Stimulated activated effector memory CD8-positive, alpha-beta T cell treated with anti-CD3 and anti-CD28 coated beads, Interleukin-12 subunit alpha, Interleukin-12 subunit beta, amount 100 ng/mL, for 72 hours (primary cell): ENCODE measurements around the gene PRELP.

Source experiments
- ATAC-seq: fragments of 150-1000 bp; cut with Tn5 transposase; 2 replicates; pipeline ENCODE4 v1.10.0; 2021
- DNase-seq, 2 donors: peaks; one replicate each; pipeline ENCODE4 v3.0.0; 2021 to 2022; ENCODE audit warnings: low spot score in 2 of 2
- H3K27ac Mint-ChIP-seq: one replicate; pipeline ENCODE4 v1.8.0; 2022; ENCODE audit warnings: mild to moderate bottlenecking, mixed read lengths
- H3K36me3 Mint-ChIP-seq: one replicate; pipeline ENCODE4 v1.8.0; 2022; ENCODE audit warnings: mild to moderate bottlenecking, mixed read lengths
- H3K4me1 Mint-ChIP-seq: one replicate; pipeline ENCODE4 v1.8.0; 2022; ENCODE audit warnings: mixed read lengths
- H3K4me3 Mint-ChIP-seq: one replicate; pipeline ENCODE4 v1.8.0; 2022; ENCODE audit warnings: mild to moderate bottlenecking, mixed read lengths
- H3K9me3 Mint-ChIP-seq: one replicate; pipeline ENCODE4 v1.8.0; 2022; ENCODE audit warnings: mixed read lengths

The PRELP gene

GRCh38 chr1:203480084-203480483 lies 4.5 kb downstream of the PRELP start:
- H3K4me3 Mint-ChIP-seq: no peak overlapping the region
- H3K4me1 Mint-ChIP-seq: peaks cover 15% of the 10 kb centered on the region
- DNase-seq (no peak), ATAC-seq (no peak)
- H3K27ac Mint-ChIP-seq: no peak overlapping the region
- H3K36me3 Mint-ChIP-seq: no peaks in the 10 kb centered on the region
- no peaks in the 10 kb centered on the region for H3K9me3 Mint-ChIP-seq

GRCh38 chr1:203480525-203481084 lies 5.0 kb downstream of the PRELP start:
- no peaks in the 10 kb centered on the region for H3K9me3 Mint-ChIP-seq
- no peak overlapping the region for H3K4me3 Mint-ChIP-seq
- H3K36me3 Mint-ChIP-seq: no peaks in the 10 kb centered on the region
- H3K27ac Mint-ChIP-seq: peak overlapping the region; percentile 11
- peak; percentile 82 for ATAC-seq
- DNase-seq: no peak
- peaks cover 15% of the 10 kb centered on the region for H3K4me1 Mint-ChIP-seq

DNA sequence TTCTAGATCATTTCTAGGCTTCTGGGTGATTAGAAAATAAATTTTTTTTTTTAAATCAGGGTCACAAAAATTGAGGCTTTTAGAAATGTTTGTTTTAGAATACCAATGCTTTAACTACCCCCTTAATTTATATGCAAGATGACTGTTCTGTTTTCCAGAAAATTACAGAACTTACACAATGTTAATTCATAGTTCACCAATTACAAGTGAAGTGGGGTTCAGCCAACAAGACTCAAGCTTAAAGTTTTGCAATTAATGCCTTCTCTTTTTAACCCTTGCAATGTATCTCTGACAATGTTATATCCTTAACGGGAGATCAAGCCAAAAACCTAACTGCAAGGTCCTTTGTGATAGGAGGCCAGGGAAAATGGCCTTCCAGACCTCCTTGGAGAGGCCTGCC lies 5.6 kb downstream of the PRELP start:
- DNase-seq: no peak
- H3K27ac Mint-ChIP-seq: no peak overlapping the region
- H3K4me1 Mint-ChIP-seq: peaks cover 15% of the 10 kb centered on the region
- no peaks in the 10 kb centered on the region for H3K9me3 Mint-ChIP-seq
- no peaks in the 10 kb centered on the region for H3K36me3 Mint-ChIP-seq
- no peak for ATAC-seq
- H3K4me3 Mint-ChIP-seq: no peak overlapping the region

DNA sequence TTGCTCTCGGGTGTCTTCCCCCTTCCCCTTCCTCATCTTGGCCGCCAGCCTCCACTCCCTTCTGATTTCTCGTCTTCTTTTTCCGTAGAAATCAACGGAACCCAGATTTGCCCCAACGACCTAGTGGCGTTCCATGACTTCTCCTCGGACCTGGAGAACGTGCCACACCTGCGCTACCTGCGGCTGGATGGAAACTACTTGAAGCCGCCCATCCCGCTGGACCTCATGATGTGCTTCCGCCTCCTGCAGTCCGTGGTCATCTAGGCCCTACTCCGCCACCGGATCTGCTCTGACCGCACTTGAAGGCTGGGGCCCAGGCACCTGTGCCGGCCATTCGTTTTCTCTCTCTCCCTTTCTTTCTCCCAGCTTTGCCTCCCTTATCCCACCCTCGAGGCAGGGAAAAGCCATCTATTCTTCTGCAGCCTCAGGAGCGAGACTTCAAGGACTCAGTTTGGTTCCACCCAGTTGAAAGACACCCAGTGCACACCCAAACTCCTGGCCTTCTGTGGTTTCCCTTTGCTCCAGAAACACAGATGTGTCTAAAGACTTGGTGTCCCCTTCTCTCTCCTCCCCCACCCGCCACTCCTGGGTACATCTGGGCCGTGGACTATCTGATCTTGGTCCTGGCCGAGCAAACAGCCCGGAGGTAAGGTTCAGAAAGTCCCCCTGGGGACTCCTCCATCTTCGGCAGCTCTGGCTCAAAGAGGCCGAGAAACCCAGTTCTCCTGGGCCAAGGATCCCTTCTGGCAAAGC lies 11.2 kb downstream of the PRELP start:
- Mint-ChIP-seq H3K36me3 (peaks cover 3% of the 10 kb centered on the region), H3K4me3 (peak overlapping the region; percentile 72), H3K9me3 (no peaks in the 10 kb centered on the region), H3K27ac (peak overlapping the region; percentile 90), H3K4me1 (peaks cover 8% of the 10 kb centered on the region)
- DNase-seq (no peak), ATAC-seq (peak; percentile 5)

DNA sequence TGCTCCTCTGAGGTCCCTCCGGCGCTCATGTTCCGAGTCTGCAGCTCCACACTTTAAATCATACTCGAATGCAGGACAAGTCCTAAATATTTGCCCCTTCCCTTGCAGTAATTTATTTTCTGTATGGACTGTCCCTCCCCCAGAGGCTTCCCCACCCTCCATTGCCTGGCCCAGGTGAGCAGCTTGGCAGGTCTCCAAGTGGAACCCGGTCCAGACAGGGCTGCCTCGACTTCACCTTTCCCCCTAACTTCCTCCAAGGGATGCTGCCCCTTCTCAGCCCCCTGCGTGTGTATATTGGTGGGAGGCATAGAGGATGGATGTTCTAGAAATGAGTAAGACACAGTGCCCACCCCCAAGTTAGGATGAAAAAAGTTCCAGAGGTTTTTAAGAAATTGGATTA lies 12.9 kb downstream of the PRELP start:
- no peak for DNase-seq
- no peaks in the 10 kb centered on the region for H3K9me3 Mint-ChIP-seq
- ATAC-seq: no peak
- no peak overlapping the region for H3K27ac Mint-ChIP-seq
- peaks cover 6% of the 10 kb centered on the region for H3K36me3 Mint-ChIP-seq
- H3K4me3 Mint-ChIP-seq: peak overlapping the region; percentile 72
- peaks cover 8% of the 10 kb centered on the region for H3K4me1 Mint-ChIP-seq

GRCh38 chr1:203490607-203491006 lies 15.0 kb downstream of the PRELP start:
- Mint-ChIP-seq H3K4me1 (peaks cover 8% of the 10 kb centered on the region), H3K36me3 (peaks cover 6% of the 10 kb centered on the region), H3K27ac (peak overlapping the region; percentile 44), H3K9me3 (no peaks in the 10 kb centered on the region), H3K4me3 (no peak overlapping the region)
- ATAC-seq (no peak), DNase-seq (no peak)

GRCh38 chr1:203491664-203492063 lies 16.1 kb downstream of the PRELP start:
- H3K27ac Mint-ChIP-seq: no peak overlapping the region
- no peak overlapping the region for H3K4me3 Mint-ChIP-seq
- peaks cover 6% of the 10 kb centered on the region for H3K36me3 Mint-ChIP-seq
- DNase-seq (no peak), ATAC-seq (no peak)
- H3K9me3 Mint-ChIP-seq: no peaks in the 10 kb centered on the region
- H3K4me1 Mint-ChIP-seq: peaks cover 8% of the 10 kb centered on the region

- Mint-ChIP-seq H3K27ac (no peak overlapping the region), H3K4me1 (peaks cover 5% of the 10 kb centered on the region), H3K9me3 (no peaks in the 10 kb centered on the region), H3K36me3 (peaks cover 6% of the 10 kb centered on the region), H3K4me3 (no peak overlapping the region)
- ATAC-seq (no peak), DNase-seq (no peak)
Measured at GRCh38 chr1:203492082-203492747, 16.6 kb downstream of the PRELP start.

DNA sequence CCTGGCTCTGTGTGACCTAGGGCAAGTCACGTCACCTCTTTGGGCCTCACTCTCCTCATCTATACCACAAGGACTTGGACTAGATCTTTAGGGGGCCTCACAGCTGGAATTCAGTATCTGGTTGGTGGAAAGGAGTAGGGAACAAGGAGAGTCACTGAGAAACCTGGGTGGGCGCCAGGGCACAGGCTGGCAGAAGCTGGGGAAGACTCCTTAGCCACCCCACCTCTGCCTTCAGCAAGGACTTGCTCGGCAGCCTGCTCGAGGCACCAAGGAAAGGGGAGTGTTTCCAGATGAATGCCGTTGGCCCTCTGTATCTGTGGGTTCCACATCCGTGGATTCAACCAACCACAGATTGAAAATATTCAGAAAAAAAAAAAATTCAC lies 17.1 kb downstream of the PRELP start:
- H3K36me3 Mint-ChIP-seq: peaks cover 6% of the 10 kb centered on the region
- no peaks in the 10 kb centered on the region for H3K9me3 Mint-ChIP-seq
- ATAC-seq (no peak), DNase-seq (no peak)
- no peak overlapping the region for H3K27ac Mint-ChIP-seq
- no peak overlapping the region for H3K4me3 Mint-ChIP-seq
- no peaks in the 10 kb centered on the region for H3K4me1 Mint-ChIP-seq

DNA sequence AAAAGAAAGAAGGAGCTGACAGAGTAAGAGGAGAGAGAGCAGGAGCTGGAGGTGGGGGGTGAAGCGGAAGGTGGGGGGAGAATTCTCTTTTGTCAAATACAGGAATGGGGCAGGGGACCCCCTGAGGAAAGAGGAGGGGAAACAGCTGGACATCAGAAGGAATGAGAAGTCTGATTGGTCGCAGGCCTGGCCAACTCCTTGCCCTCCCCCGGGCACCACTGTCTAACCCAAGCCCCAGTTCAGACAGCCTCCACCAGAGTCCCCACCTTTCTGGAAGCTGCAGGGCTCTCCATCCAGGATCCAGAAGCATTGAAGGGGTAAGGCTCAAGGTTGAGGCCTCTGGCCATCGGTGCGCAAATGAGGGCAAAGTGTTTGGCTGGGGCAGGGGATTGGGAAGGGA lies 18.3 kb downstream of the PRELP start, which contains the start of gene OPTC:
Gene OPTC, plus strand, starts transcription at position 253 of the 400 bp plus-strand sequence. CDS start 1,853 bp downstream, outside the sequence.
- DNase-seq (no peak), ATAC-seq (no peak)
- Mint-ChIP-seq H3K36me3 (peaks cover 6% of the 10 kb centered on the region), H3K9me3 (no peaks in the 10 kb centered on the region), H3K27ac (no peak within 1 kb of the TSS), H3K4me3 (no peak within 1 kb of the TSS), H3K4me1 (no peaks in the 10 kb centered on the region)

DNA sequence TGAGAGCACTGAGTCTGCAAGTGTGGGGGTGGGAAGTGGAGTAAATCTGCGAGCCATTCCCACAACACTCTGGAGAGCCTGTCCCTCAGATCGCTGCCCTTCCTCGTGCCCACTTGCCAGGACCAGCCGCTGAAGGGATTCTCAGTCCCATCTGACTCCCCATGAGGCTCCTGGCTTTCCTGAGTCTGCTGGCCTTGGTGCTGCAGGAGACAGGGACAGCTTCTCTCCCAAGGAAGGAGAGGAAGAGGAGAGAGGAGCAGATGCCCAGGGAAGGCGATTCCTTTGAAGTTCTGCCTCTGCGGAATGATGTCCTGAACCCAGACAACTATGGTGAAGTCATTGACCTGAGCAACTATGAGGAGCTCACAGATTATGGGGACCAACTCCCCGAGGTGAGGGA lies 20.2 kb downstream of the PRELP start:
- no peak overlapping the region for H3K27ac Mint-ChIP-seq
- no peaks in the 10 kb centered on the region for H3K9me3 Mint-ChIP-seq
- H3K4me1 Mint-ChIP-seq: no peaks in the 10 kb centered on the region
- H3K36me3 Mint-ChIP-seq: peaks cover 6% of the 10 kb centered on the region
- no peak for ATAC-seq
- H3K4me3 Mint-ChIP-seq: no peak overlapping the region
- DNase-seq: no peak

DNA sequence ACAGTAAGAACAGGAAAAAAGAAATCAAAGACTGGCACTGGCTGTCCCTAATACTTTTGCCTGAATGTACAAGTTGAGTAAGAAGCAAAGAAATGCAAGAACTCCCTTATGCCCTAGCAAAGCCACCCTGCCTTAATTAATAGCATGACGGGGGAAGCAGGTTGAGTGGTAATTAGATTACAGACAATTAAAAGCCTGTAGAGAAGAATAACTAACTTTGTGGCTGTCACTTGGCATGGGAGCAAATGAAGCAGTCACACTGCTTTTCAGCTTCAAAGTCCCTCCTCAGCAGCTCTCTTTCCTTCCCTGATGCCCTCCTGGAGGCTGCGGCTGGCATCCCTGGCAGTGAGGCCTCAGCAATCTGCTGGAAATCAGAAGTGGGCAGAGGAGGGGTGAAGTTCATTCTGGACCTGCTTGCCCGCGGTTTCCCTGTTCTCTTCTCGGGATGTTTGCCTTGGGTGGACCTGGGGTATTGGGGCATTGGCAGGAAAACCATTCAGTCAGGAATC lies 21.7 kb downstream of the PRELP start:
- ATAC-seq: no peak
- no peaks in the 10 kb centered on the region for H3K36me3 Mint-ChIP-seq
- DNase-seq: no peak
- no peaks in the 10 kb centered on the region for H3K4me1 Mint-ChIP-seq
- H3K4me3 Mint-ChIP-seq: no peak overlapping the region
- no peaks in the 10 kb centered on the region for H3K9me3 Mint-ChIP-seq
- H3K27ac Mint-ChIP-seq: no peak overlapping the region

DNA sequence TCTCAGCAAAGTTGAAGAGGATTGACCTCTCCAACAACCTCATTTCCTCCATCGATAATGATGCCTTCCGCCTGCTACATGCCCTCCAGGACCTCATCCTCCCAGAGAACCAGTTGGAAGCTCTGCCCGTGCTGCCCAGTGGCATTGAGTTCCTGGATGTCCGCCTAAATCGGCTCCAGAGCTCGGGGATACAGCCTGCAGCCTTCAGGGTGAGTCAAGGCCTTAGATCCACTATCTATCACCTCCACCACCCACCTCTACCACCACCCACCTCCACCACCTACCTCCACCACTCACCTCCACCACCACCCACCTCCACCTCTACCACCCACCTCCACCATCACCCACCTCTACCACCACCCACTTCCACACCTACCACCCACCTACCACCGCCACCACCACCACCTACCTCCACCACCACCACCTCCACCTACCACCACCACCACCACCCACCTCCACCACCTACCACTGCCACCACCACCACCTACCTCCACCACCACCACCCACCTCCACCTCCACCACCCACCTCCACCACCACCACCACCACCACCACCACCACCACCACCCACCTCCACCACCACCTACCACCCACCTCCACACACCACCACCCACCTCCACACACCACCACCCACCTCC lies 24.2 kb downstream of the PRELP start:
- ATAC-seq (no peak), DNase-seq (no peak)
- H3K4me1 Mint-ChIP-seq: peaks cover 5% of the 10 kb centered on the region
- no peaks in the 10 kb centered on the region for H3K9me3 Mint-ChIP-seq
- H3K36me3 Mint-ChIP-seq: no peaks in the 10 kb centered on the region
- H3K27ac Mint-ChIP-seq: no peak overlapping the region
- H3K4me3 Mint-ChIP-seq: no peak overlapping the region

DNA sequence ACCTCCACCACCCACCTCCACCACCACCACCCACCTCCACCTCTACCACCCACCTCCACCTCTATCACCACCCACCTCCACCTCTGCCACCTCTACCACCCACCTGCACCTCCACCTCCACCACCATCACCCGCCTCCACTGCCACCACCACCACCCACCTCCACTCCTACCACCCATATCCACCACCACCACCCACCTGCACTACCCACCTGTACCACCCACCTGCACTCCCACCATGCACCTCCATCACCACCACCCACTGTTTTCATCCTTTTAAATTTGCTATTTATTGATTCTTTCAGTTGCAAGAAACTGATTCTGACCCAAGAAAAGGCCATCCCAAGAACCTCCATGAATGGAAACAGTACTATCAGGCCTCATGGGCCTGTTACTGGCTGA lies 24.7 kb downstream of the PRELP start:
- no peaks in the 10 kb centered on the region for H3K36me3 Mint-ChIP-seq
- H3K4me3 Mint-ChIP-seq: no peak overlapping the region
- no peak for ATAC-seq
- no peaks in the 10 kb centered on the region for H3K9me3 Mint-ChIP-seq
- no peak for DNase-seq
- peak overlapping the region; percentile 7 for H3K27ac Mint-ChIP-seq
- H3K4me1 Mint-ChIP-seq: peaks cover 8% of the 10 kb centered on the region

GRCh38 chr1:203503836-203504235 lies 28.2 kb downstream of the PRELP start:
- no peak overlapping the region for H3K27ac Mint-ChIP-seq
- ATAC-seq: no peak
- DNase-seq: no peak
- no peaks in the 10 kb centered on the region for H3K36me3 Mint-ChIP-seq
- no peaks in the 10 kb centered on the region for H3K9me3 Mint-ChIP-seq
- no peak overlapping the region for H3K4me3 Mint-ChIP-seq
- peaks cover 8% of the 10 kb centered on the region for H3K4me1 Mint-ChIP-seq
